HG03108 (cell line): Measurements from ENCODE around the gene FOXA1.

Source experiments
- ATAC-seq: cut with Tn5 transposase; IDR thresholded peaks from one replicate; pipeline ENCODE4 v1.9.1; 2021; ENCODE audit warnings: moderate library complexity; ENCODE audit not compliant: unreplicated experiment

The FOXA1 gene

GRCh38 chr14:37602605-37603453 is 7.8 kb upstream of the FOXA1 start:
- no peak for ATAC-seq

DNA sequence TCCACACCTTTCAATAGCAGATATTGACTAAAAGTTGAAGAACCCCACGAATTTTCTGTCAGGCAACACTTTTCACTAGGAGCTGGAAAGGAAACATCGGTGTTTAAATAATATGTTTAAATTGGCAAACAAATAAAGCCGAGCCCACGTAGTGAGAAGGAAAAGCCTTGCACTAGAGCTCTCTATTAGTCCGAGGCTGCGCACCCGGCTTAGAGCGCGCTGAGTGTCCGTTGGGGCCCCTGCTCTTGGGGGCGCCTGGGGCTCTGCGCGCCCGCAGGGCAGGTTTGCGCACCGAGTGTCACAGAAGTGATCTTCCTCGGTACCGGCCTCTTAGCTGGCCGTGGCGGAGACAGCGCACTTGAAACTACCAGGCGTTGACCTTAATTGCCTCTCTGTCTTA is 6.8 kb upstream of the FOXA1 start:
- no peak for ATAC-seq

- no peak for ATAC-seq
Measured at GRCh38 chr14:37600880-37601741, 6.1 kb upstream of the FOXA1 start.

DNA sequence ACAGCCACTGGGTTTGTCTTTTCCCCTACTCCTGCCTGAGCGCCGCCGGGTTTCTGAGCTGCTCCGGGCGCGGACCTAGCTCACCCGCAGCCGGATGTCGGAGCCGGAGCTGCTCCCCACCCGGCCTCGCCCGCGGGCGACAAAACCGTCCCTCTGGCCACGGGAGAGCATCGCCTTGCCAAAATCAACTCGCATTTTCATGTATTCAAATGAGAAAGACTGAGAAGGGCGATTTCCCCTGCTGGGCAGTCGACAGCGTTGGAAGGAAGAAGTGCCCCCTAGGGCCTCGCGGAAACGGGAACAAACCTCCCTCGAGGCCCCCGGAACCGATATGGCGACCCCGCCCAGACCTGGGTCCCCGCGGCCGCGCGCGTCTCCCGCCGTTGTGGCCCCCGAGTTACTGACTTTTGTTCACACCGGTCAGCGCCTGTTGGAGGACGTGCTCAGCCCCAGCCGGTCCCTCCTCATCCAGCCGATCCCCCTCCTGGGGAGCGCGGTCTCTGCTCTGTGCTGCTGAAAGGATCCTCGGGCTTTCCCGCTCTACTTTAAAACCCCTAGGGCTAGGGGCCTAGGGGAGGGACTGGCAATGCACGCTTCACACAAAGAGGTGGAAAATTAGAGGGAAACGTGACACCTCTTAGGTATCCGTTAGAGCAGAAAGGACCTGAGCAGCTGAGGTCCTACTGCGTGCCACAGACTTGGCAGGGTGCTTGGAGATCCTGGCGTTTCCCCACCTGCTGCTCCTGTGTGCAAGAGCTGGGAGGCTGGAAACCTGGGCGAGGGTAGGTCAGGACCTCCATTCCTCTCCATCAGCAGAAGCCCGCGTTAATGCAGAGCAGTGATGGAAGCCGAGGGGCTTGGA is 4.7 kb upstream of the FOXA1 start:
- ATAC-seq, result no peak

DNA sequence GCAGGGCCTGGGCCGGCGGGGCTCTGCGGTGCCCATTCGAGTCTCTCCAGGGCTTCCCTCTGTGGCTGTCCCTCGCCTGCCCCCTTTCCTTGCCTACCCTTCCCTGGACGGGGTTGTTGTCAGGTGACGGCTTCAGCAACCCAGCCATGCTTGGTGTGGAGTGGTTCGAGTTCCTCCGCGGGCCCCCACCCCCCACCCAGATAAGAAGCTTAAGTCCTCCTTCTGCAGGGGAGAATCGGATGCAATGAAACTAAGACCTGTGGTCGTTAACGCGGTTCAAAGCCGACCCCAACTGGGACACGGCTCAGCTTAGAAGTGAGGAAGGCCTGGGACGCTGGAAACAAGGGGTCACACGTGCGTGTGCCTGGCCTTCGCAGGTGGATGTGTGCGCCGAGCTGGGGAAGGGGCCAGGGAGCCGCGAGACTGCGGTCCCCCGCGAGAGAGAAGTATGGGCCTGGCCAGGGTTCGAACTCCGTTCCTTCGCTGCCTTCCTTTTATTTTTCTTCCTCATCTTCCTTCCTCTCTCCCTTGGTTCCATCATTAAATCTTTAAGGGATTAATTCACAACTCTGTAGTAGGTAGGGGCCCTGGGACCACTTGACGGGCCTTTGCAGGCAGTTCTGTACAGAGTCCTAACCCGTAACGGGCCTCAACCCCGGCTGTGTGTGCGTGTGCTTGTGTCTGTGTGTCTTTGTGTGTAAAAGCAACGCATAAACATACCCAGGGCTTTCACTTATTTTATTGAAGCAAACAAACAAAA is 3.9 kb upstream of the FOXA1 start:
- ATAC-seq, result no peak

DNA sequence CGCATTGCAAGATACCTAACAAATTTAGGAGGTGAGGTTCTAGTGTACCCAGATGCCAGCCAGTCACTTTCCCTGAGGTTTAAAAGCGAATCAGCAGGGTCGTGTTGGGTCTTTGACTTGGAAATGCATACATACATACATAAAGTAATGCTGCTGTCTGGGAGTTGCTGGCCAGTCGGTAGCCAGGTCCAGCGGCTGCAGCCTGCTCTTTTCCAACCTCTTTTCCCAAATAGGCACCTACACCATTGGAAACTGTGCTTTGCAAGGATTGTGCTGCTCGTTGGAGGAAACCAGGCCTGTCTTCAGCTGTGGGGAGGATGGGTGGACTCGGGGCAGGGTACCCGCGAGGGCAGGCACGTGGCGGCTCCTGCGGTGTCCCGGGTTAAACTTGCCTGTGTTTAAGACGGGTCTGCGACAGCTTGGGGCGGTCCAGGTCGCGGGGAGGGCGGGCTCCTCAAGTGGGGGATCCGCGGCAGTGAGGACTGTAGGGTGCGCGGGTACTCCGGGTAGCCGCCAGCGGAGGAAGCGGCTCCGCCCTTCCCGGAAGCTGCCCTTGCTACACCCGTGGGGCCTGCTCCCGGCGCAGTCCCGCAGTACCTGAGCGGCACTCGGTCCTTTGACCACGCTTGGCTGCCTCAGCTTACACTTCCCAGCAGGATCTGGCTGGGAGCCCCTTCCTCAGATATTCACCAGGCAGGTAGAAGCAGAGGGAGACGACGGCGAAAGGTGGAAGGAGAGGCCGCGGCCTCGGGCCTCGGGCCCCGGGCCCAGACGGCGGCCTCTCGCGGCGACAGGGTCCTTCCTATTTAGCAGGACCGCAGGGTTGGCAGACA is 3.1 kb upstream of the FOXA1 start:
- no peak for ATAC-seq

GRCh38 chr14:37597538-37597913 is 2.5 kb upstream of the FOXA1 start:
- ATAC-seq, result no peak

- ATAC-seq, result no peak
Measured at GRCh38 chr14:37596790-37597472, 1.9 kb upstream of the FOXA1 start.

GRCh38 chr14:37595809-37596621 is 966 bp upstream of the FOXA1 start:
- no peak for ATAC-seq

- no peak for ATAC-seq
Measured at GRCh38 chr14:37594238-37594970, 645 bp downstream of the FOXA1 start.

DNA sequence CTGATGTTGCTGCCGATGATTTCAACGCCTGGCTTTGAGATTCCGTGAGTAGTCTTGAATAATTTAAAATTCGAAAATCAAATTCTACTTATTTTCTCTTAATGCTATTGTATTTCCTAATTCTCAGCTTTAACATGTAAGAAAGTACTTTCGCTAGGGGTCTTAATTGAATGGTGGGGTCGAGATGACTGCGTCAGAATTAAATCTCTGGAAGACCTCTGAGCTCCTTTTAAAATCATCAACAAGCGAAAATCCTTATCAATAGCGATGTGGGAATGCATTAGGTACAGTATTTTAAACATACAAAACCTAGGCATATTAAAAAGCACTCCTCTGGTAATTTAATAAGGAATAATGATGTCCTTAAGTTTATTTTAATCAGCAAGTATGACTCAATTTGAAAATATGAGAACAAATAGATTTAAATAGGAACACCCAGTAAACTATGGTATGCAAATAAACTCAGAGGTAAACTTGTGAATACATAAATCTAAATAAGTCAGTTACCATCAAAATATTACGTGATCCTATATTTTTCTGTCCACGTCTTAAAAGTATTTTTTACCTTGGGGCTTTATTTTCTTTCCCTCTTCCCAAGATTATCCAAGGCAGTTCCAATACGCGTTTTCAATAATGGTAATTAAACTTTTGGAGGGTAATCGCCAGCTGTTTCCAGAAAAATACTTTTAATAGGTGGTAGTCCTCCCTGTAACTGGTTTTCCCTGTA is 1.4 kb downstream of the FOXA1 start:
- ATAC-seq, result no peak

- no peak for ATAC-seq
Measured at GRCh38 chr14:37592482-37593408, 2.3 kb downstream of the FOXA1 start.

- no peak for ATAC-seq
Measured at GRCh38 chr14:37591941-37592481, 3.0 kb downstream of the FOXA1 start.

DNA sequence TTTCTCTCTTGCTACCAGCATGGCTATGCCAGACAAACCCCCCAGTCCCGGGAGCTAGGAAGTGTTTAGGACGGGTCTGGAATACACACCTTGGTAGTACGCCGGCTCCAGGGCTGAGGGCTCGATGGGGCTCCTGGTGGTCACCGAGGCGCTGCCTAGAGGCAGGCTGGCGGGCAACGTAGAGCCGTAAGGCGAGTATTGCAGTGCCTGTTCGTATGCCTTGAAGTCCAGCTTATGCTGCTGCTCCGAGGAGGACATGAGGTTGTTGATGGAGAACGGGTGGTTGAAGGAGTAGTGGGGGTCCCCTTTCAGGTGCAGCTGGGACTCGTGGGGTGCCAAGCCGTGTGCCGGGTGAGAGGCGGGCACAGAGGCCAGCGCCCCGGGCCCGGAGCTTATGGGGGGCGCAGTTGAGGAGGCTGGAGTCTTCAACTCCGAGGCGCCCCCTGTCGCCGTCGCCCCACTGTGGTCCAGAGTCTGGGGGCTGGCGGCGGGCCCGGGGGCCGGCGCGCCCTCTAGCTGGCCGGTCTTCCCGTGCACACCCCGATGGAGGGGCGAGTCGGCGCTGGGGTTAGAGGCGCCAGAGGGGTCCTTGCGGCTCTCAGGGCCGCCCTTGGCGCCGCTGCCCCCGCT is 3.6 kb downstream of the FOXA1 start:
- no peak for ATAC-seq
